HepG2 (cell line): ENCODE data around the gene PPP1R1B. TPM values are rescaled to one million over a fixed set of nuclear protein-coding genes. Genes with fewer than 3 reads are reported as not detected.

Source experiments
- CBX5 ChIP-seq: sonication (generic); formaldehyde crosslinking; IDR thresholded peaks from 2 replicates; pipeline ENCODE4 v1.4.0; 2020; ENCODE audit warnings: missing genetic modification reagents, borderline replicate concordance
- FOXC1 ChIP-seq: sonication (generic); formaldehyde crosslinking; IDR thresholded peaks from 2 replicates; pipeline ENCODE4 v1.8.0; 2022; ENCODE audit warnings: mild to moderate bottlenecking, missing genetic modification reagents, borderline replicate concordance
- GTF2F1 ChIP-seq: fragments of 150-350 bp; IDR thresholded peaks from 2 replicates; pipeline ENCODE4 v1.6.1; 2014; ENCODE audit warnings: low read length
- MEIS1 ChIP-seq: sonication (generic); formaldehyde crosslinking; IDR thresholded peaks from 2 replicates; pipeline ENCODE4 v1.9.0; 2021; ENCODE audit warnings: mild to moderate bottlenecking, missing genetic modification reagents, moderate library complexity, borderline replicate concordance
- NAIF1 ChIP-seq: sonication (generic); formaldehyde crosslinking; IDR thresholded peaks from 2 replicates; pipeline ENCODE4 v1.5.0; 2020; ENCODE audit warnings: mild to moderate bottlenecking, missing genetic modification reagents, borderline replicate concordance
- NBN ChIP-seq: fragments of 450-650 bp; conservative IDR thresholded peaks from 2 replicates; pipeline ENCODE4 v1.6.1; 2017
- PPARG ChIP-seq: conservative IDR thresholded peaks from 2 replicates; pipeline ENCODE4 v1.6.1; 2016; ENCODE audit warnings: missing biosample characterization, missing genetic modification reagents
- RCOR2 ChIP-seq: IDR thresholded peaks from 2 replicates; pipeline ENCODE4 v1.6.1; 2016; ENCODE audit warnings: missing biosample characterization, missing genetic modification reagents
- TOE1 ChIP-seq: sonication (generic); formaldehyde crosslinking; IDR thresholded peaks from 2 replicates; pipeline ENCODE4 v1.4.0; 2020; ENCODE audit warnings: mild to moderate bottlenecking, missing genetic modification reagents
- ZNF143 ChIP-seq: sonication (generic); formaldehyde crosslinking; IDR thresholded peaks from 2 replicates; pipeline ENCODE4 v1.4.0; 2020; ENCODE audit warnings: missing genetic modification reagents
- ZNF446 ChIP-seq: sonication (generic); formaldehyde crosslinking; IDR thresholded peaks from 2 replicates; pipeline ENCODE4 v1.5.0; 2020; ENCODE audit warnings: mild to moderate bottlenecking, missing genetic modification reagents
- ZNF766 ChIP-seq: sonication (generic); formaldehyde crosslinking; IDR thresholded peaks from 2 replicates; pipeline ENCODE4 v1.5.0; 2020; ENCODE audit warnings: missing genetic modification reagents, borderline replicate concordance
- polyA plus RNA-seq, 8 experiments: library from polyadenylated mRNA; depleted of rRNA in 3 of 8; stranded (reverse) in 7 of 8; unstranded in 1 of 8; fragments of >200 nt; fragmentation: Illumina TruSeq in 4 of 8; extraction: Trizol in 4 of 8; gene quantifications; 2 replicates each; pipeline versions ENCODE4 v1.2.1 to v1.2.3, GENCODE V29; 2011 to 2016; ENCODE audit warnings: low read depth in 4 of 8, missing spikeins in 1 of 8, mixed read lengths in 1 of 8; ENCODE audit not compliant: insufficient read depth in 1 of 8
- total RNA-seq, 5 experiments: library from RNA; depleted of rRNA; stranded (reverse); fragments of >200 nt; fragmentation: Illumina TruSeq; extraction: Trizol; gene quantifications; 2 replicates each; pipeline ENCODE4 v1.2.3, GENCODE V29; 2016; ENCODE audit warnings: low read depth in 1 of 5
- TF ChIP-seq, protein P1 (sequence below): sonication (generic); formaldehyde crosslinking; IDR thresholded peaks from 2 replicates; pipeline ENCODE4 v1.4.0; 2020; ENCODE audit warnings: missing genetic modification reagents, borderline replicate concordance
- TF ChIP-seq, protein P2 (sequence below): sonication (generic); formaldehyde crosslinking; IDR thresholded peaks from 2 replicates; pipeline ENCODE4 v1.4.0; 2020; ENCODE audit warnings: missing genetic modification reagents, low read depth, mild to moderate bottlenecking, borderline replicate concordance
- TF ChIP-seq, protein P3 (sequence below): sonication (generic); formaldehyde crosslinking; IDR thresholded peaks from 2 replicates; pipeline ENCODE4 v1.8.0; 2022; ENCODE audit warnings: missing genetic modification reagents, mild to moderate bottlenecking, moderate library complexity, borderline replicate concordance
- TF ChIP-seq, protein P4 (sequence below): sonication (generic); formaldehyde crosslinking; IDR thresholded peaks from 2 replicates; pipeline ENCODE4 v1.5.1; 2020; ENCODE audit warnings: mild to moderate bottlenecking, moderate library complexity, missing genetic modification reagents

The PPP1R1B gene
- total and polyA plus RNA-seq, 2 of the 13 experiments (the other 11 are each of a cell fraction or from before 2014, with no cell fraction given): 0.08 TPM; not detected in 1

DNA sequence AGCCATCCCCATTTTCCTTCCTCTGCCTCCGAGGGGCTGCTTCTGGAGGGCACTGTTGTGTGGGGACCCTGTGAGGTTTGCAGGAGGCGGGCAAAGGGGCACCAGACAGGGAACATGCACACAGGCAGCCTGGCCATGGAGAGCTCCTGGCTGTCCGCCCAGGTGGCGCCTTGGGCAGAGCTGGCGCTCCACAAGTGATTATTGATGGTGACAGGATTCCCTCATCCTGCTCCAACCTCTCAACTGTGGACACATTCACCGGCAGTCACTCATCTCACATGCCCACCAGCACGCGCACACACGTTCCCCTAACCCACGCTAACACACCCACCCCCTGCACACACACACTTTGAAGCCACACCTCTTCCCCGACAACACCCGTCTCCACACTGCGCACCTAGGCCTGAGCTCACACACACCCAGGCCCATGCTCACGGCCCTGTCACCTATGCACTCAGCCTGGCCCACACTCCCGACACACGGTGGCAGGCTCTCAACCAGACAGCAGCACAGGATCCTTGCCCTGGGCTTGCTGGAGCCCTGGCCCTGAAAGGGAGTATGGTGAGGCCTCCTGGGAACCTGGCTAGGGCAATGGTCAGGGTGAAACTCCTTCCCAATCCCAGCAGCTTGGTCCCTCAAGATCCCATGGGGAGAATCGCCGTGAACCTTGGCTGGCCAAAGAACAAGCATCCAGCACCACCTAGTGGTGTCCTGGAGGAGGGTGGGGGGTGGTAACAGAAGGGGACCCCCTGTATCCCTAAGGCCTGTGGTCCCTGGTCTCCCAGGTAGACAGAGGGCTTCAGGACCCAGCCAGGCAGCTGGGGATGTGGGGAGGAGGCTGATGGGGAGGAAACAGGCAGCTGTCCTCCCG is 45.1 kb downstream of the PPP1R1B start (continued):
- TF ChIP-seq, protein P1, sequence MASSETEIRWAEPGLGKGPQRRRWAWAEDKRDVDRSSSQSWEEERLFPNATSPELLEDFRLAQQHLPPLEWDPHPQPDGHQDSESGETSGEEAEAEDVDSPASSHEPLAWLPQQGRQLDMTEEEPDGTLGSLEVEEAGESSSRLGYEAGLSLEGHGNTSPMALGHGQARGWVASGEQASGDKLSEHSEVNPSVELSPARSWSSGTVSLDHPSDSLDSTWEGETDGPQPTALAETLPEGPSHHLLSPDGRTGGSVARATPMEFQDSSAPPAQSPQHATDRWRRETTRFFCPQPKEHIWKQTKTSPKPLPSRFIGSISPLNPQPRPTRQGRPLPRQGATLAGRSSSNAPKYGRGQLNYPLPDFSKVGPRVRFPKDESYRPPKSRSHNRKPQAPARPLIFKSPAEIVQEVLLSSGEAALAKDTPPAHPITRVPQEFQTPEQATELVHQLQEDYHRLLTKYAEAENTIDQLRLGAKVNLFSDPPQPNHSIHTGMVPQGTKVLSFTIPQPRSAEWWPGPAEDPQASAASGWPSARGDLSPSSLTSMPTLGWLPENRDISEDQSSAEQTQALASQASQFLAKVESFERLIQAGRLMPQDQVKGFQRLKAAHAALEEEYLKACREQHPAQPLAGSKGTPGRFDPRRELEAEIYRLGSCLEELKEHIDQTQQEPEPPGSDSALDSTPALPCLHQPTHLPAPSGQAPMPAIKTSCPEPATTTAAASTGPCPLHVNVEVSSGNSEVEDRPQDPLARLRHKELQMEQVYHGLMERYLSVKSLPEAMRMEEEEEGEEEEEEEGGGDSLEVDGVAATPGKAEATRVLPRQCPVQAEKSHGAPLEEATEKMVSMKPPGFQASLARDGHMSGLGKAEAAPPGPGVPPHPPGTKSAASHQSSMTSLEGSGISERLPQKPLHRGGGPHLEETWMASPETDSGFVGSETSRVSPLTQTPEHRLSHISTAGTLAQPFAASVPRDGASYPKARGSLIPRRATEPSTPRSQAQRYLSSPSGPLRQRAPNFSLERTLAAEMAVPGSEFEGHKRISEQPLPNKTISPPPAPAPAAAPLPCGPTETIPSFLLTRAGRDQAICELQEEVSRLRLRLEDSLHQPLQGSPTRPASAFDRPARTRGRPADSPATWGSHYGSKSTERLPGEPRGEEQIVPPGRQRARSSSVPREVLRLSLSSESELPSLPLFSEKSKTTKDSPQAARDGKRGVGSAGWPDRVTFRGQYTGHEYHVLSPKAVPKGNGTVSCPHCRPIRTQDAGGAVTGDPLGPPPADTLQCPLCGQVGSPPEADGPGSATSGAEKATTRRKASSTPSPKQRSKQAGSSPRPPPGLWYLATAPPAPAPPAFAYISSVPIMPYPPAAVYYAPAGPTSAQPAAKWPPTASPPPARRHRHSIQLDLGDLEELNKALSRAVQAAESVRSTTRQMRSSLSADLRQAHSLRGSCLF (CRISPR knock-in tag): no peak
- TF ChIP-seq GTF2F1: no peak
- no peak for TF ChIP-seq NAIF1 (CRISPR knock-in tag)
- TF ChIP-seq ZNF446 (CRISPR knock-in tag): no peak
- peak; percentile 78; the same call in 1 of the 2 replicates for TF ChIP-seq MEIS1
- TF ChIP-seq CBX5 (CRISPR knock-in tag): no peak
- no peak for TF ChIP-seq RCOR2 (CRISPR knock-in tag)
- TF ChIP-seq TOE1 (CRISPR knock-in tag): no peak
- no peak for TF ChIP-seq NBN
- peak; percentile 40; the same call in 1 of the 2 replicates for TF ChIP-seq ZNF143 (CRISPR knock-in tag)
- TF ChIP-seq, protein P2, sequence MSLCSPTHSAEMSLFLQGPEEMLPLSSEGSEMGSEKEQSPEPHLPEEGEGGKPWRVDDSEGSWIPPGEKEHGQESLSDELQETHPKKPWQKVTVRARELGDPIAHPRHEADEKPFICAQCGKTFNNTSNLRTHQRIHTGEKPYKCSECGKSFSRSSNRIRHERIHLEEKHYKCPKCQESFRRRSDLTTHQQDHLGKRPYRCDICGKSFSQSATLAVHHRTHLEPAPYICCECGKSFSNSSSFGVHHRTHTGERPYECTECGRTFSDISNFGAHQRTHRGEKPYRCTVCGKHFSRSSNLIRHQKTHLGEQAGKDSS (CRISPR knock-in tag): peak; percentile 91; the same call in 1 of the 2 replicates
- TF ChIP-seq, protein P3, sequence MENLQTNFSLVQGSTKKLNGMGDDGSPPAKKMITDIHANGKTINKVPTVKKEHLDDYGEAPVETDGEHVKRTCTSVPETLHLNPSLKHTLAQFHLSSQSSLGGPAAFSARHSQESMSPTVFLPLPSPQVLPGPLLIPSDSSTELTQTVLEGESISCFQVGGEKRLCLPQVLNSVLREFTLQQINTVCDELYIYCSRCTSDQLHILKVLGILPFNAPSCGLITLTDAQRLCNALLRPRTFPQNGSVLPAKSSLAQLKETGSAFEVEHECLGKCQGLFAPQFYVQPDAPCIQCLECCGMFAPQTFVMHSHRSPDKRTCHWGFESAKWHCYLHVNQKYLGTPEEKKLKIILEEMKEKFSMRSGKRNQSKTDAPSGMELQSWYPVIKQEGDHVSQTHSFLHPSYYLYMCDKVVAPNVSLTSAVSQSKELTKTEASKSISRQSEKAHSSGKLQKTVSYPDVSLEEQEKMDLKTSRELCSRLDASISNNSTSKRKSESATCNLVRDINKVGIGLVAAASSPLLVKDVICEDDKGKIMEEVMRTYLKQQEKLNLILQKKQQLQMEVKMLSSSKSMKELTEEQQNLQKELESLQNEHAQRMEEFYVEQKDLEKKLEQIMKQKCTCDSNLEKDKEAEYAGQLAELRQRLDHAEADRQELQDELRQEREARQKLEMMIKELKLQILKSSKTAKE (CRISPR knock-in tag): peak; percentile 60; the same call in 1 of the 2 replicates
- TF ChIP-seq PPARG (CRISPR knock-in tag): no peak
- TF ChIP-seq, protein P4, sequence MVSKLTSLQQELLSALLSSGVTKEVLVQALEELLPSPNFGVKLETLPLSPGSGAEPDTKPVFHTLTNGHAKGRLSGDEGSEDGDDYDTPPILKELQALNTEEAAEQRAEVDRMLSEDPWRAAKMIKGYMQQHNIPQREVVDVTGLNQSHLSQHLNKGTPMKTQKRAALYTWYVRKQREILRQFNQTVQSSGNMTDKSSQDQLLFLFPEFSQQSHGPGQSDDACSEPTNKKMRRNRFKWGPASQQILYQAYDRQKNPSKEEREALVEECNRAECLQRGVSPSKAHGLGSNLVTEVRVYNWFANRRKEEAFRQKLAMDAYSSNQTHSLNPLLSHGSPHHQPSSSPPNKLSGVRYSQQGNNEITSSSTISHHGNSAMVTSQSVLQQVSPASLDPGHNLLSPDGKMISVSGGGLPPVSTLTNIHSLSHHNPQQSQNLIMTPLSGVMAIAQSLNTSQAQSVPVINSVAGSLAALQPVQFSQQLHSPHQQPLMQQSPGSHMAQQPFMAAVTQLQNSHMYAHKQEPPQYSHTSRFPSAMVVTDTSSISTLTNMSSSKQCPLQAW: peak; percentile 63; the same call in 1 of the 2 replicates
- TF ChIP-seq ZNF766 (CRISPR knock-in tag): no peak
- TF ChIP-seq FOXC1 (CRISPR knock-in tag): peak; percentile 89
